DMS153 (cell line): ENCODE results near the gene DOCK6.

ENCODE experiments used
- DNase-seq: peaks from one replicate; lab custom pipeline; 2025; lab: John Stamatoyannopoulos, UW

DOCK6 gene

GRCh38 chr19:11273989-11274388 is 11.7 kb upstream of the DOCK6 start:
- no peak for DNase-seq

GRCh38 chr19:11273296-11273695 is 11.0 kb upstream of the DOCK6 start:
- no peak for DNase-seq

GRCh38 chr19:11269408-11269807 is 7.1 kb upstream of the DOCK6 start:
- no peak for DNase-seq

- no peak for DNase-seq
Measured at GRCh38 chr19:11268783-11269267, 6.5 kb upstream of the DOCK6 start.

GRCh38 chr19:11267316-11268085 is 5.2 kb upstream of the DOCK6 start:
- no peak for DNase-seq

- peak; percentile 83 for DNase-seq
Measured at GRCh38 chr19:11265785-11266236, 3.5 kb upstream of the DOCK6 start.

- no peak for DNase-seq
Measured at GRCh38 chr19:11265177-11265784, 3.0 kb upstream of the DOCK6 start.

GRCh38 chr19:11264452-11265176 is 2.3 kb upstream of the DOCK6 start:
- peak; percentile 65 for DNase-seq

- DNase-seq = no peak
Measured at GRCh38 chr19:11263726-11264125, 1.4 kb upstream of the DOCK6 start.

- no peak for DNase-seq
Measured at GRCh38 chr19:11261431-11261970, 823 bp downstream of the DOCK6 start.

GRCh38 chr19:11260996-11261395 is 1.3 kb downstream of the DOCK6 start:
- DNase-seq = no peak

- no peak for DNase-seq
Measured at GRCh38 chr19:11257846-11258380, 4.4 kb downstream of the DOCK6 start.

- DNase-seq = no peak
Measured at GRCh38 chr19:11256189-11256588, 6.1 kb downstream of the DOCK6 start.

GRCh38 chr19:11254666-11255065 is 7.7 kb downstream of the DOCK6 start:
- no peak for DNase-seq

- no peak for DNase-seq
Measured at GRCh38 chr19:11252665-11253355, 9.5 kb downstream of the DOCK6 start.

GRCh38 chr19:11251650-11252314 is 10.5 kb downstream of the DOCK6 start:
- DNase-seq = no peak

GRCh38 chr19:11251217-11251616 is 11.1 kb downstream of the DOCK6 start:
- DNase-seq = no peak

GRCh38 chr19:11248852-11249251 is 13.5 kb downstream of the DOCK6 start:
- DNase-seq = no peak

GRCh38 chr19:11247934-11248333 is 14.4 kb downstream of the DOCK6 start:
- DNase-seq = no peak

GRCh38 chr19:11247391-11247790 is 14.9 kb downstream of the DOCK6 start:
- no peak for DNase-seq

- no peak for DNase-seq
Measured at GRCh38 chr19:11246941-11247340, 15.4 kb downstream of the DOCK6 start.
